ENCODE results near the gene RAD51B.

Gene RAD51B

DNA sequence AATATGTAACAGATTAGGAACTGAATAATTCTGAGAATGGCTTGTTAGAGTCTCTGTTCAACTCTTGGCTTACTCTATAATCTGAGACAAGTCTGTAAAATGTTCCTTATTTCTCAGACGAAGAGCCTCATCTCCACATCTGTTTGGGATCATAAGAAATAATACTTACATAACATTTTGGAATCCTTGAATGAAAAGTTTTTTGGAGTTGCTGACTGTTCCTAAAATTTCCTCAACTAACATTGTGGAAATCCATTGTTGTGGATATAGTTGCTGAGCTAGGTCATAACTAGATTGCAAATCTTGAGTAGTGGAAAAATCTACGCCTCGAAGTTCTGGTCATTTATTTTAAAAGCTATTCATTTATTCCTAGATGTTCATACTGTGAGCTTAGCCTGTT, 570.4 kb downstream of the RAD51B start:
- TF ChIP-seq, protein P1, sequence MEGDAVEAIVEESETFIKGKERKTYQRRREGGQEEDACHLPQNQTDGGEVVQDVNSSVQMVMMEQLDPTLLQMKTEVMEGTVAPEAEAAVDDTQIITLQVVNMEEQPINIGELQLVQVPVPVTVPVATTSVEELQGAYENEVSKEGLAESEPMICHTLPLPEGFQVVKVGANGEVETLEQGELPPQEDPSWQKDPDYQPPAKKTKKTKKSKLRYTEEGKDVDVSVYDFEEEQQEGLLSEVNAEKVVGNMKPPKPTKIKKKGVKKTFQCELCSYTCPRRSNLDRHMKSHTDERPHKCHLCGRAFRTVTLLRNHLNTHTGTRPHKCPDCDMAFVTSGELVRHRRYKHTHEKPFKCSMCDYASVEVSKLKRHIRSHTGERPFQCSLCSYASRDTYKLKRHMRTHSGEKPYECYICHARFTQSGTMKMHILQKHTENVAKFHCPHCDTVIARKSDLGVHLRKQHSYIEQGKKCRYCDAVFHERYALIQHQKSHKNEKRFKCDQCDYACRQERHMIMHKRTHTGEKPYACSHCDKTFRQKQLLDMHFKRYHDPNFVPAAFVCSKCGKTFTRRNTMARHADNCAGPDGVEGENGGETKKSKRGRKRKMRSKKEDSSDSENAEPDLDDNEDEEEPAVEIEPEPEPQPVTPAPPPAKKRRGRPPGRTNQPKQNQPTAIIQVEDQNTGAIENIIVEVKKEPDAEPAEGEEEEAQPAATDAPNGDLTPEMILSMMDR (IDR thresholded peaks at IDR 0.05; ENCODE audit: low read depth, low read length), result no peak
- no peak overlapping the region for H3K4me3 ChIP-seq (ENCODE audit: low read depth, low read length)

DNA sequence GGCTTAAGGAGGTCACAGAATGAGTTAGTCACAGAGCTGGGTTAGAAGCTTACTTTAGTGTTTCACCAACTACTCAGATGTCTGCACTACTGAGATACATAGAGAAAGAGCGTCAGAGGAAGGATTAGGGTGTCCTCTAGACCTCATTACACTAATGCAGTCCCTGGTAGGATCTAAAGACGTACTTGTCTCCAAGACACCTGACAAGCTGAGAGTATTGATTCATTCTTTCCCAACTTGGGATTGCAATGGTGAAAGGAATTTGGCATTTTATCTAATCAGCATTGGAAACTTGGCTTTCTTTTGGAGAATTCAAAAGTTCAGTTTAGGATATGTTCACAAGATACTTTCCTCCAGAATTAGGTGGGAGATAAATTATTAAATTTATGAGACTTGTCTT, 571.2 kb downstream of the RAD51B start:
- no peak overlapping the region for H3K4me3 ChIP-seq (ENCODE audit: low read depth, low read length)
- TF ChIP-seq, protein P1 (IDR thresholded peaks at IDR 0.05; ENCODE audit: low read depth, low read length), result no peak

DNA sequence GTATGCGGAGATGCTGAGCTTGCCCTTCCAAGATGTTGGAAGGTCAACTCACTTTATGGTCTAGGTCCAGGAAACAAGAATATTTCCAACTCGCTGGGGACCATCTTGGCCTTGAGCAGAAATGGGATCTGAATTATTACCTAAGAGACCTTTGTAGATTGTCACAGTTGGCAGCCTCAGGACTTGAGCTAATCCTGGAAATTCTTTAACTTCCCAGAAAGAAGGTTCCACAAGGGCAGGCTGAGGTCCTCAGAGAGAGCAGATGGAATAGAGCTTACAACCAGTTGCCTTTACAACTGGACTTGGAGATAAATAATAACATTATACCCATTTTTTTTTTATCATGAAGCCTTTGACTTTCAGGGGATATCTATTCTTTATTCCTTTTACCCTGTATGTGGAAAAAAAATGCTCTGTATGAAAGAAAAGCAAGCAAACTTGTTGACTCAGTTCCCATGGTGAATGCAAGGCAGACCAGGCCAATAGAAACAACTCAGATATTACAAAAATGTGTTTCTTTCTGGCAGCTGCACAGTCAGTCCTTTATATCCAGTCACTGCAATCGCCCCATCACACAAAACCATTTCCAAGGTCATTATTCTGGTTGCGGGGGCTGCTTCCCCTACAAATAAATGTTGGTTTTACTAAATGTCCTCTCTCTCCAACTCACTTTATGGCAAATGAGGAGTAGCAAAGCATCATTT, 571.9 kb downstream of the RAD51B start:
- H3K4me3 ChIP-seq (ENCODE audit: low read depth, low read length), result no peak overlapping the region
- TF ChIP-seq, protein P1 (IDR thresholded peaks at IDR 0.05; ENCODE audit: low read depth, low read length), result no peak

DNA sequence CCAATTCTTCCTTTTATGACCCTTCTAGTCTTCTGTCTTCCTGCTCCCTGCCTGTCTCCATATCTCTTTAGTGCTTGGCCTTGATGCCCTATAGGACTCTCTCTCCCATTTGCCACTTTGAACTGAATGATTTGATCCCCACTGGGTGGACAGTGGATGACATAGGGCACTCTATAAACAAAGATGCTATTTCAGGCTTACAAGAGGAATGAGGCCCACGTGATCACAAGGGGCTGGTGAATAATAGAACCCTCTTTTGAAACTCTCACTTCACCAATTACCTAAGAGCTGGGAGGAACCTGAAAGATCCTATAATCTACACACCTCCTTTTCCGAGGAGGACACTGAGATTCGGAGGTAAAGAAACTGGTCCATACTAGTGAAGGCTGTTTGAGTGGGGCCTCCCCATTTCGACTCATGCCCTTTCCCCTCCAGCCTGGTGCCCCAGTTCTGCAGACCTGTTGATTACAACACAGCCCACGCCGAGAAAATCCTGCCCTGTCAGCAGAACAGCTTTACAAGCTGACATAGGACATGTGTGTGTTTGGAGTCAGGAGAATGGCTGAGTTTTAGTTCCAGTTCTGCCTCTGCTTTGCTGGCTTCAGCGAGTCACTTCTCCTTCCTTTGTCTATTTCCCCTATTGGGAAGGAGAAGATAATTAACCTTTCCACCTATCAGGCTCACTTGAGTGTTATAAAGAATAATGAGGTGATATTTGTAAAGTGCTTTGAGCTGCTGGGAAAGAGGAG, 573.0 kb downstream of the RAD51B start:
- TF ChIP-seq, protein P1 (IDR thresholded peaks at IDR 0.05; ENCODE audit: low read depth, low read length), result no peak
- H3K4me3 ChIP-seq (ENCODE audit: low read depth, low read length), result no peak overlapping the region

DNA sequence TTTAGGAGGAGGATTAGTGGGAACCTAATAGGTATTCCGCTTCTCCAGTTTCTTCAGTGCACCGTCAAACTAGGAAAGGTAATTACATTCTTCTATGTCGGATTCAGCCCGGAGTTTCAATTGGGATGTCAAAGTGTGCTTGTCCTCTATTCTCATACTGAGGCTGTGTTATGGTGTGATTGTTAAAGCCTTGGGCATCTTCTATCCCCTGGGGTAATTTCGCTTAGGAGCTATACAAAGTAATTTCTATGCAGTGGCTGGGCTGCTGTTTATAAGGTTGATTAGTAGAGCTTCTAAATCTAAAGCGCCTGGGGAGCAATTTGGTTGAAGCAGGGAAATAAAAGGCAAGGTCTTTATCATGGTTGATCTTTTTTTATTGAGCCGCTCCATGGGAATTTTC, 573.7 kb downstream of the RAD51B start:
- TF ChIP-seq, protein P1 (IDR thresholded peaks at IDR 0.05; ENCODE audit: low read depth, low read length), result no peak
- H3K4me3 ChIP-seq (ENCODE audit: low read depth, low read length), result no peak overlapping the region

DNA sequence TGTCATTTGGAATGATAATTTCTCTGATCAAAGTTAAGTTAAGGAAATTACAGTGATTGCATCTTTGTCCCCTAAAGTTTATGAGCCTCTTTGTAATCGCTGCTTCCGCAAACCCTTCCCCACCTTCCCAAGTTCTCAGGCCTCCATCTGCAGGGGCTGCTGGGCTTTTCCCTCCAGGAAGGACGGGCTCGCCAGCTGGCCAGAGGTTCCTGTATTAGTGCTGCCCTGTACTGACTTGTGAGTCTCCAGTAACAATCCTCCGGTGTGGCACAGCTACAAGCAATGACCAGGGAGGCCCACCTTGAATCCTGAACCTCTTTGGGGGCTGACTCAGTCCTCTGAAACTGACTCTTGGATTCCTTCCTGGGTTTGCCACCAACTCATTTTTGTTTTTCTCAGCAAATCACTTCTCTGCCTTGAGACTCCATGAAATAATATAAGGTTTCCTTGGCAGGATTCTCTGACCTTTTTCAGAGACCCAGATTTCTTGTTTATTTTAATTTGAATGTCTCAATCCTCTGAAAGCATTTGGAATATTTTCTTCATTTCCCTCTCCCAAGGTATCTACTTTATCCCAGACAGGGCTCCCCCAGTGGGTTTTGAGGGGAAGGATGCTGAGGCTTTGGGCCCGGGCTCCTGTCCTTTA, 574.7 kb downstream of the RAD51B start:
- H3K4me3 ChIP-seq (ENCODE audit: low read depth, low read length), result no peak overlapping the region

More for the DNA sequence above, 574.7 kb downstream of the RAD51B start:
- TF ChIP-seq, protein P1 (IDR thresholded peaks at IDR 0.05; ENCODE audit: low read depth, low read length), result no peak
